Spleen (tissue), 11 donors: ENCODE measurements around the gene POLA2. TPM values are rescaled to one million over a fixed set of nuclear protein-coding genes. Genes with fewer than 3 reads are reported as not detected.
"Not testable (repeated sequence)": the region's sequence is repeated elsewhere in the genome, so short reads cannot be mapped to it uniquely, and the experiment has no call there.

Experiments used
- DNase-seq: peaks from one replicate; pipeline ENCODE4 v3.0.0-alpha.2; 2020
- H3K27ac ChIP-seq, 8 donors: fragments of 200-600 bp; sonication (generic) in 7 of 8; 1 replicate in 4 of 8; 2 replicates in 4 of 8; pipeline versions ENCODE4 v1.5.0 to v1.8.0; 2016 to 2021; ENCODE audit warnings: inconsistent platforms in 4 of 8, mild to moderate bottlenecking in 4 of 8, moderate library complexity in 1 of 8
- H3K27me3 ChIP-seq, 7 donors: fragments of 200-600 bp; sonication (generic) in 6 of 7; replicated peaks in 1 of 7; 1 replicate in 4 of 7; 2 replicates in 3 of 7; pipeline versions ENCODE4 v1.5.0 to v1.8.0; 2016 to 2021; ENCODE audit warnings: inconsistent platforms in 3 of 7, mild to moderate bottlenecking in 1 of 7
- H3K36me3 ChIP-seq, 6 donors: fragments of 200-600 bp; sonication (generic) in 5 of 6; 1 replicate in 4 of 6; 2 replicates in 2 of 6; pipeline versions ENCODE4 v1.5.0 to v1.8.0; 2016 to 2021; ENCODE audit warnings: inconsistent platforms in 2 of 6
- H3K4me1 ChIP-seq, 6 donors: fragments of 200-600 bp; sonication (generic) in 5 of 6; 1 replicate in 3 of 6; 2 replicates in 3 of 6; pipeline versions ENCODE4 v1.5.0 to v1.8.0; 2016 to 2021; ENCODE audit warnings: inconsistent platforms in 3 of 6
- H3K4me3 ChIP-seq, 8 donors: fragments of 200-600 bp; sonication (generic) in 7 of 8; 1 replicate in 4 of 8; 2 replicates in 4 of 8; pipeline versions ENCODE4 v1.5.0 to v1.8.0; 2016 to 2021; ENCODE audit warnings: inconsistent platforms in 4 of 8, mild to moderate bottlenecking in 4 of 8, moderate library complexity in 2 of 8
- H3K9me3 ChIP-seq, 8 donors: fragments of 200-600 bp; sonication (generic) in 7 of 8; 1 replicate in 4 of 8; 2 replicates in 4 of 8; pipeline versions ENCODE4 v1.5.0 to v1.8.0; 2016 to 2021; ENCODE audit warnings: inconsistent platforms in 4 of 8
- POLR2A ChIP-seq, 3 donors: fragments of 450-650 bp; IDR thresholded peaks; one replicate each; pipeline ENCODE4 v1.5.1; 2017; ENCODE audit warnings: antibody characterized with exemption in 3 of 3, mild to moderate bottlenecking in 1 of 3
- POLR2AphosphoS5 ChIP-seq, 3 donors: sonication (generic); formaldehyde crosslinking; IDR thresholded peaks; one replicate each; pipeline ENCODE4 v1.5.1; 2017; ENCODE audit warnings: antibody characterized with exemption in 3 of 3
- whole genome bisulfite sequencing, 5 donors: extraction: QIAGEN DNeasy Blood & Tissue Kit in 3 of 5; methylation state at CpG; one replicate each; pipeline versions ENCODE4 v1.1.5 to v1.1.7; 2013 to 2018; 5-methylcytosine and 5-hydroxymethylcytosine counted together
- intact Hi-C: fragments of 100-400 bp; cut with DNase I; formaldehyde crosslinking; loops from one replicate; pipeline ENCODE4 v1.15.0; 2023; ENCODE audit warnings: low total_unique reads
- polyA plus RNA-seq, 3 donors: library from polyadenylated mRNA; stranded (reverse); fragments of 200-250 nt; gene quantifications; one replicate each; pipeline ENCODE4 v1.2.1, GENCODE V29; 2013
- total RNA-seq, 7 donors: library from RNA; depleted of rRNA in 3 of 7; stranded (reverse); fragments of >200 nt in 3 of 7; fragmentation: NEBNext Ultra II Directional in 4 of 7; extraction: Animal tissue kit (Norgen Biotek cat#: 25700) in 4 of 7; gene quantifications; one replicate each; pipeline versions ENCODE4 v1.1.0 to v1.2.1, GENCODE V29; 2016 to 2021
- TF ChIP-seq, protein P1 (sequence below), 11 experiments: fragments of 200-600 bp in 7 of 11; fragments of 450-650 bp in 4 of 11; sonication (generic) in 4 of 11; IDR thresholded peaks in 8 of 11; conservative IDR thresholded peaks in 3 of 11; 1 replicate in 7 of 11; 2 replicates in 4 of 11; pipeline versions ENCODE4 v1.4.0 to v1.8.0; 2016 to 2021; ENCODE audit warnings: antibody characterized with exemption in 11 of 11, inconsistent platforms in 4 of 11, mild to moderate bottlenecking in 1 of 11
- donor health status: healthy with polysubstance abuse.
- donor health status: DM: no; HTN: no; CAD: no; lungs with moderate emphysema.
- donor health status: DM: no; HTN: no; CAD: no.
- donor health status: Bipolar disorder and iron deficiency.
- donor health status: healthy.
- donor health status: DM: no; HTN: no; CAD: no.
- donor health status: DM: yes; HTN: yes; CAD: no.

POLA2 gene
- total and polyA plus RNA-seq, 10 donors, result 9.0 to 25.9 (median 14.1) TPM

GRCh38 chr11:65241692-65242091 lies 20.1 kb upstream of the POLA2 start:
- Histone ChIP-seq H3K4me1 (no peaks in the 10 kb centered on the region), H3K27ac (no peak overlapping the region), H3K36me3 (no peaks in the 10 kb centered on the region), H3K9me3 (peaks cover 0 to 19% (median 11%) of the 10 kb centered on the region in 8 donors), H3K4me3 (no peak overlapping the region), H3K27me3 (no peaks in the 10 kb centered on the region)
- no peak for DNase-seq
- TF ChIP-seq, protein P1, sequence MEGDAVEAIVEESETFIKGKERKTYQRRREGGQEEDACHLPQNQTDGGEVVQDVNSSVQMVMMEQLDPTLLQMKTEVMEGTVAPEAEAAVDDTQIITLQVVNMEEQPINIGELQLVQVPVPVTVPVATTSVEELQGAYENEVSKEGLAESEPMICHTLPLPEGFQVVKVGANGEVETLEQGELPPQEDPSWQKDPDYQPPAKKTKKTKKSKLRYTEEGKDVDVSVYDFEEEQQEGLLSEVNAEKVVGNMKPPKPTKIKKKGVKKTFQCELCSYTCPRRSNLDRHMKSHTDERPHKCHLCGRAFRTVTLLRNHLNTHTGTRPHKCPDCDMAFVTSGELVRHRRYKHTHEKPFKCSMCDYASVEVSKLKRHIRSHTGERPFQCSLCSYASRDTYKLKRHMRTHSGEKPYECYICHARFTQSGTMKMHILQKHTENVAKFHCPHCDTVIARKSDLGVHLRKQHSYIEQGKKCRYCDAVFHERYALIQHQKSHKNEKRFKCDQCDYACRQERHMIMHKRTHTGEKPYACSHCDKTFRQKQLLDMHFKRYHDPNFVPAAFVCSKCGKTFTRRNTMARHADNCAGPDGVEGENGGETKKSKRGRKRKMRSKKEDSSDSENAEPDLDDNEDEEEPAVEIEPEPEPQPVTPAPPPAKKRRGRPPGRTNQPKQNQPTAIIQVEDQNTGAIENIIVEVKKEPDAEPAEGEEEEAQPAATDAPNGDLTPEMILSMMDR (IDR thresholded peaks at IDR 0.05 in 8 of 11, conservative IDR thresholded peaks at IDR 0.05 in 3 of 11), result no peak
- TF ChIP-seq POLR2AphosphoS5 (IDR thresholded peaks at IDR 0.05), result no peak
- TF ChIP-seq POLR2A (IDR thresholded peaks at IDR 0.05), result no peak
- intact Hi-C loops, result no loop called here

- no peak overlapping the region for H3K4me3 ChIP-seq
- H3K9me3 ChIP-seq, result peaks cover 0 to 19% (median 11%) of the 10 kb centered on the region in 8 donors
- no peaks in the 10 kb centered on the region for H3K4me1 ChIP-seq
- WGBS, 5 donors, result 77 to 83% (median 78%) methylated on average over 6 of the region's 6 CpGs
- H3K36me3 ChIP-seq, result no peaks in the 10 kb centered on the region
- intact Hi-C loops, result no loop called here
- H3K27me3 ChIP-seq, result no peaks in the 10 kb centered on the region
- H3K27ac ChIP-seq, result no peak overlapping the region
- TF ChIP-seq, protein P1 (IDR thresholded peaks at IDR 0.05 in 8 of 11, conservative IDR thresholded peaks at IDR 0.05 in 3 of 11), result no peak
- TF ChIP-seq POLR2A (IDR thresholded peaks at IDR 0.05) (no peak), POLR2AphosphoS5 (IDR thresholded peaks at IDR 0.05) (no peak)
- DNase-seq, result no peak
Observed at GRCh38 chr11:65242389-65242788, 19.4 kb upstream of the POLA2 start.

GRCh38 chr11:65243797-65244196 lies 18.0 kb upstream of the POLA2 start:
- Histone ChIP-seq H3K9me3 (peaks cover 0 to 19% (median 11%) of the 10 kb centered on the region in 8 donors), H3K27me3 (no peaks in the 10 kb centered on the region), H3K27ac (no peak overlapping the region), H3K4me3 (no peak overlapping the region), H3K36me3 (no peaks in the 10 kb centered on the region), H3K4me1 (no peaks in the 10 kb centered on the region)
- TF ChIP-seq, protein P1 (IDR thresholded peaks at IDR 0.05 in 8 of 11, conservative IDR thresholded peaks at IDR 0.05 in 3 of 11), result no peak
- TF ChIP-seq POLR2A (IDR thresholded peaks at IDR 0.05) (no peak), POLR2AphosphoS5 (IDR thresholded peaks at IDR 0.05) (no peak)
- no peak for DNase-seq
- intact Hi-C loops, result no loop called here
- 72 to 76% (median 75%) methylated on average over 4 of the region's 4 CpGs for WGBS, 5 donors

DNA sequence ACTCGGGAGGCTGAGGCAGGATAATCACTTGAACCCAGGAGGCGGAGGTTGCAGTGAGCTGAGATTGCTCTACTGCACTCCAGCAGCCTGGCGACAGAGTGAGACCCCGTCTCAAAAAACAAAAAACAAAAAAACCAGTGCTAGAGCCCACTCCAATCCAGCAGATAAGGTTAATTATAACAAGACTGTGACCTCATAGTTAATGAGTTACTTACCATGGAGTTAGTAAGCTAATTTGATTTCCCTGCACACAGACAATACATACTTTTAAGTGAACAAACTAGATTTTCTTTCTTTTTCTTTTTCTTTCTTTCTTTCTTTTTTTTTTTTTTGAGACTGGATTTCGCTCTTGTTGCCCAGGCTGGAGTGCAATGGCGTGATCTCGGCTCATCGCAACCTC lies 16.7 kb upstream of the POLA2 start:
- 91 to 96% (median 94%) methylated on average over 6 to 8 of the region's 8 CpGs for WGBS, 5 donors
- DNase-seq, intact Hi-C loops, H3K36me3 ChIP-seq, H3K4me3 ChIP-seq, H3K27me3 ChIP-seq, H3K4me1 ChIP-seq, H3K27ac ChIP-seq: not testable (repeated sequence)
- H3K9me3 ChIP-seq, result peaks cover 0 to 19% (median 11%) of the 10 kb centered on the region in 8 donors

GRCh38 chr11:65246506-65246905 lies 15.3 kb upstream of the POLA2 start:
- 79 to 92% (median 86%) methylated on average over 5 of the region's 5 CpGs for WGBS, 5 donors
- no peaks in the 10 kb centered on the region for H3K36me3 ChIP-seq
- TF ChIP-seq POLR2AphosphoS5 (IDR thresholded peaks at IDR 0.05) (no peak), POLR2A (IDR thresholded peaks at IDR 0.05) (no peak)
- TF ChIP-seq, protein P1 (IDR thresholded peaks at IDR 0.05 in 8 of 11, conservative IDR thresholded peaks at IDR 0.05 in 3 of 11), result no peak
- no peaks in the 10 kb centered on the region for H3K4me1 ChIP-seq
- intact Hi-C loops, result no loop called here
- no peak overlapping the region for H3K4me3 ChIP-seq
- no peak overlapping the region for H3K27ac ChIP-seq
- DNase-seq, result no peak
- H3K9me3 ChIP-seq, result peaks cover 0 to 18% (median 11%) of the 10 kb centered on the region in 8 donors
- H3K27me3 ChIP-seq, result no peaks in the 10 kb centered on the region

GRCh38 chr11:65248184-65248710 lies 13.5 kb upstream of the POLA2 start:
- not testable (repeated sequence) for H3K4me1 ChIP-seq

More at GRCh38 chr11:65248184-65248710, 13.5 kb upstream of the POLA2 start:
- H3K4me3 ChIP-seq, H3K27me3 ChIP-seq, DNase-seq, H3K27ac ChIP-seq, intact Hi-C loops, H3K9me3 ChIP-seq, H3K36me3 ChIP-seq: not testable (repeated sequence)
- 78 to 90% (median 81%) methylated on average over 8 to 9 of the region's 9 CpGs for WGBS, 5 donors
